MM.1S (cell line): ENCODE measurements around the gene GPSM3.

ENCODE experiments used
- DNase-seq: peaks from one replicate; pipeline ENCODE4 v3.0.0-alpha.2; 2015
- H2AFZ ChIP-seq: fragments of 300-600 bp; sonication (generic); 2 replicates; pipeline ENCODE4 v1.6.0; 2016; ENCODE audit warnings: antibody characterized with exemption, low read length
- H3F3A ChIP-seq: fragments of 300-600 bp; sonication (generic); 2 replicates; pipeline ENCODE4 v1.6.1; 2016; ENCODE audit warnings: mild to moderate bottlenecking, antibody characterized with exemption, low read length, moderate library complexity, mixed read lengths; ENCODE audit not compliant: insufficient read depth
- H3K27ac ChIP-seq: fragments of 300-600 bp; sonication (generic); 2 replicates; pipeline ENCODE4 v1.5.1; 2016; ENCODE audit warnings: mild to moderate bottlenecking, low read length
- H3K27me3 ChIP-seq: fragments of 300-600 bp; sonication (generic); replicated peaks from 2 replicates; pipeline ENCODE4 v1.6.0; 2016; ENCODE audit warnings: low read length; ENCODE audit not compliant: insufficient read depth
- H3K36me3 ChIP-seq: fragments of 300-600 bp; sonication (generic); replicated peaks from 2 replicates; pipeline ENCODE4 v1.6.1; 2016; ENCODE audit warnings: mild to moderate bottlenecking, low read length, mixed read lengths; ENCODE audit not compliant: insufficient read depth
- H3K4me1 ChIP-seq: fragments of 300-600 bp; sonication (generic); 2 replicates; pipeline ENCODE4 v1.6.1; 2016; ENCODE audit warnings: low read length, mixed read lengths
- H3K4me2 ChIP-seq: fragments of 300-600 bp; sonication (generic); 2 replicates; pipeline ENCODE4 v1.6.0; 2016; ENCODE audit warnings: low read depth, low read length
- H3K4me3 ChIP-seq: fragments of 300-600 bp; sonication (generic); 2 replicates; pipeline ENCODE4 v1.5.1; 2016; ENCODE audit warnings: low read length, mixed read lengths
- H3K79me2 ChIP-seq: fragments of 300-600 bp; sonication (generic); 2 replicates; pipeline ENCODE4 v1.6.1; 2016; ENCODE audit warnings: mixed run types, low read length, mixed read lengths
- H3K9ac ChIP-seq: fragments of 300-600 bp; sonication (generic); 2 replicates; pipeline ENCODE4 v1.6.1; 2016; ENCODE audit warnings: low read length, mixed read lengths
- H3K9me2 ChIP-seq: fragments of 300-600 bp; sonication (generic); replicated peaks from 2 replicates; pipeline ENCODE4 v1.6.1; 2016; ENCODE audit warnings: mild to moderate bottlenecking, low read length, mixed read lengths; ENCODE audit not compliant: insufficient read depth
- H3K9me3 ChIP-seq: fragments of 300-600 bp; sonication (generic); replicated peaks from 2 replicates; pipeline ENCODE4 v1.6.1; 2016; ENCODE audit warnings: mild to moderate bottlenecking, low read length, mixed read lengths; ENCODE audit not compliant: insufficient read depth
- H4K20me1 ChIP-seq: fragments of 300-600 bp; sonication (generic); 2 replicates; pipeline ENCODE4 v1.6.1; 2016; ENCODE audit warnings: mild to moderate bottlenecking, low read length, moderate library complexity, mixed read lengths; ENCODE audit not compliant: insufficient read depth
- EZH2 ChIP-seq: fragments of 300-600 bp; sonication (generic); optimal IDR thresholded peaks from 2 replicates; pipeline ENCODE3; 2017; ENCODE audit warnings: low read depth, mild to moderate bottlenecking, antibody characterized with exemption, low read length, mixed read lengths
- EZH2phosphoT487 ChIP-seq: fragments of 300-600 bp; sonication (generic); IDR thresholded peaks from 2 replicates; pipeline ENCODE4 v1.6.1; 2018; ENCODE audit warnings: antibody characterized with exemption, low read length
- TF ChIP-seq, protein P1 (sequence below): fragments of 300-600 bp; sonication (generic); IDR thresholded peaks from 2 replicates; pipeline ENCODE4 v1.5.1; 2016; ENCODE audit warnings: antibody characterized with exemption, low read length, mixed read lengths

GPSM3 gene

DNA sequence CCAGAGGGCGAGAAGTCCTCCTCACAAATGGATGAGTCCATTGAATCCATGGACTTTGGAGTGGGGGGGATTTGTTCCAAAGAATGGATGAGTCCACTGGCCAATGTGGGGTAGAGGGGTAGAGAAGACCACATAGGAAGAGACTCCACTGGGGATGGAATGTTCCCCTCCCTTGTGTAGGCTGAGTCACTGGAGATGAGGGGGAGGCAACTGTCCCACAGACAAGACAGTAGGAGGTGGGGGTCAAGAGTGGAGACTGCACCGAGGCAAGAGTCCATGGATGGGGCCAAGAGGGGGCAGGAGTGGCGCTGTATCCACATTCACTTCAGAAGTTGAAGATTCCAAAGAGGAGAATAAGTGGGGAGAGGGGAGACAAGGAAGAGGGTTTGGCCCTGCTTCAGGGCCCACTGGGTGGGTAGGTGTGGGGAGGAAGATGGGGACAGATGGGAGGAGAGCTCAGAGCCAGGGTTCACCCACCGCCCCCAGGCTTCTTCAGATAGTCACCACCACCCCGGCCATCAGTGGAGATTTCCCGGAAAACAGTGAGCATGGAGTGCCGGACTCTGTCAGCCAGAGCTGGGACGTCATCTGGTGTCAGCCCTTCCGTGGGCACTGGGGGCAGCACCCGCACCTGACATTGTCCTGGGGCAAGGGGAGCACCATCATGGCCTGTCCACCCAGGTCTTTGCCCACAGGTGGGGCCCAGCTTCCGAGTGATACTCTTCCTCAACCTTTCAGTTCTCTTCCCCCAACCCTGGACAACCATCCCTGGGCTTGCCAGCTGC is 23.4 kb downstream of the GPSM3 start:
- H3K79me2 ChIP-seq, result no peaks in the 10 kb centered on the region
- H3K9me3 ChIP-seq, result no peaks in the 10 kb centered on the region
- no peaks in the 10 kb centered on the region for H3K27me3 ChIP-seq
- DNase-seq, result no peak
- no peak overlapping the region for H2AFZ ChIP-seq
- H3K9me2 ChIP-seq, result no peaks in the 10 kb centered on the region
- H3K4me2 ChIP-seq, result no peak overlapping the region
- no peaks in the 10 kb centered on the region for H4K20me1 ChIP-seq
- H3K9ac ChIP-seq, result no peak overlapping the region
- no peak overlapping the region for H3K4me3 ChIP-seq
- no peaks in the 10 kb centered on the region for H3K4me1 ChIP-seq
- H3K36me3 ChIP-seq, result no peaks in the 10 kb centered on the region
- H3K27ac ChIP-seq, result no peak overlapping the region
- no peak for TF ChIP-seq EZH2
- no peak for TF ChIP-seq EZH2phosphoT487
- TF ChIP-seq, protein P1, sequence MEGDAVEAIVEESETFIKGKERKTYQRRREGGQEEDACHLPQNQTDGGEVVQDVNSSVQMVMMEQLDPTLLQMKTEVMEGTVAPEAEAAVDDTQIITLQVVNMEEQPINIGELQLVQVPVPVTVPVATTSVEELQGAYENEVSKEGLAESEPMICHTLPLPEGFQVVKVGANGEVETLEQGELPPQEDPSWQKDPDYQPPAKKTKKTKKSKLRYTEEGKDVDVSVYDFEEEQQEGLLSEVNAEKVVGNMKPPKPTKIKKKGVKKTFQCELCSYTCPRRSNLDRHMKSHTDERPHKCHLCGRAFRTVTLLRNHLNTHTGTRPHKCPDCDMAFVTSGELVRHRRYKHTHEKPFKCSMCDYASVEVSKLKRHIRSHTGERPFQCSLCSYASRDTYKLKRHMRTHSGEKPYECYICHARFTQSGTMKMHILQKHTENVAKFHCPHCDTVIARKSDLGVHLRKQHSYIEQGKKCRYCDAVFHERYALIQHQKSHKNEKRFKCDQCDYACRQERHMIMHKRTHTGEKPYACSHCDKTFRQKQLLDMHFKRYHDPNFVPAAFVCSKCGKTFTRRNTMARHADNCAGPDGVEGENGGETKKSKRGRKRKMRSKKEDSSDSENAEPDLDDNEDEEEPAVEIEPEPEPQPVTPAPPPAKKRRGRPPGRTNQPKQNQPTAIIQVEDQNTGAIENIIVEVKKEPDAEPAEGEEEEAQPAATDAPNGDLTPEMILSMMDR, result no peak
- no peaks in the 10 kb centered on the region for H3F3A ChIP-seq

DNA sequence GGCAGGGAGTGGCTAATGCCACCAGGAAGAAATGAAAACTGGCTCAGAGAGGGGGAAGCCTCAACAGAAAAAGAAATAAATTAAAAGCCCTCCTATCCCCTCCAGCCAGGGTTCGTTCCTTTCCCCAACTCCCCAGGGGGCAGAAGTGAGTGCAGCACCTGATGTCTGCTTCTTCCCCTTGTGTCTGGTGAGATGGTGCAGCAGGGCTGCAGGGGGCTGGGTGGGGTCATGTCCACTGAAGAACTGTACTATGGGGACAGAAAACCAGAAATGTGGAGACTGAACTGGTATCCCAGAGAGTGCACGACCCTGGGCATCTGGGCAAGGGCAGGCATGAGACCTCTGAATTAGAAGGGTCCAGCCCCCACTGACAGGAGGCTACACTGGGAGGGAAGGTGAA is 24.1 kb downstream of the GPSM3 start:
- no peaks in the 10 kb centered on the region for H3K9me2 ChIP-seq
- no peak overlapping the region for H3K9ac ChIP-seq
- no peaks in the 10 kb centered on the region for H3K79me2 ChIP-seq
- H3K27ac ChIP-seq, result no peak overlapping the region
- no peak for TF ChIP-seq EZH2phosphoT487
- TF ChIP-seq EZH2, result no peak
- TF ChIP-seq, protein P1, result no peak
- H4K20me1 ChIP-seq, result no peaks in the 10 kb centered on the region
- no peaks in the 10 kb centered on the region for H3K9me3 ChIP-seq
- no peaks in the 10 kb centered on the region for H3F3A ChIP-seq
- H3K36me3 ChIP-seq, result no peaks in the 10 kb centered on the region
- H3K4me2 ChIP-seq, result no peak overlapping the region
- no peak for DNase-seq
- no peak overlapping the region for H2AFZ ChIP-seq
- H3K27me3 ChIP-seq, result no peaks in the 10 kb centered on the region
- no peak overlapping the region for H3K4me3 ChIP-seq
- no peaks in the 10 kb centered on the region for H3K4me1 ChIP-seq

DNA sequence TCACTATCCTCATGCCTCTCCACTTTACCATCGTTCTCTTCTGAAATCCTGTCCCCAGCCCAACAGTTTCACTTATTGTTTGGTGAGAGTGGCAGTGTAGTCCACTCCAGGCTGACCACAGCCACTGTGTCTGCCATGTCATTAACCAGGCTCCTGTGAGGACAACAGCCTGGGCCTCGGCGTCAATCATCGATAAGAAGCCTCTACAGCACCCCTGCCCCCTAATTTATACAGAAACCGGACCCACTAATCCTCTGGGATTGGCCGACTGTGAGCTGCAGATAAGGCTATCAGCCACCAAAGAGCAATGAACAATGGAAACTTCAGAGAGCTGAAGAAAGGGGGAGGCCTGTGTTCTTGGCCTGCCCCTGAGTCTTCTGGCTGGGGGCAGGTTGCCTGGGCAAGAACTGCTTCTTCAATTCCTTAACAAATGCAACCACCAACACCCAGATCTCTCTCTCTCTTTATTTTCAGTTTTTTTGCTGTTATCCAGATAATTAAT is 24.6 kb downstream of the GPSM3 start:
- Histone ChIP-seq H3K4me3 (no peak overlapping the region), H3K9me2 (no peaks in the 10 kb centered on the region), H3K36me3 (no peaks in the 10 kb centered on the region), H3K9me3 (no peaks in the 10 kb centered on the region), H2AFZ (no peak overlapping the region), H3F3A (no peaks in the 10 kb centered on the region), H3K4me1 (no peaks in the 10 kb centered on the region), H4K20me1 (no peaks in the 10 kb centered on the region), H3K27ac (no peak overlapping the region), H3K27me3 (no peaks in the 10 kb centered on the region), H3K4me2 (no peak overlapping the region), H3K79me2 (no peaks in the 10 kb centered on the region), H3K9ac (no peak overlapping the region)
- no peak for DNase-seq
- TF ChIP-seq, protein P1, result no peak
- TF ChIP-seq EZH2phosphoT487 (no peak), EZH2 (no peak)
